HepG2 (cell line): ENCODE measurements around the gene SMAD7. TPM values are rescaled to one million over a fixed set of nuclear protein-coding genes. Genes with fewer than 3 reads are reported as not detected.

ENCODE experiments used
- BHLHE40 ChIP-seq: IDR thresholded peaks from 2 replicates; pipeline ENCODE4 v1.6.1; 2011; ENCODE audit warnings: low read length, improper control_type of control experiment
- FOXA3 ChIP-seq: IDR thresholded peaks from 2 replicates; pipeline ENCODE4 v1.6.1; 2016; ENCODE audit warnings: missing genetic modification reagents, missing compliant biosample characterization
- GABPB1 ChIP-seq: IDR thresholded peaks from 2 replicates; pipeline ENCODE4 v1.6.1; 2016; ENCODE audit warnings: mild to moderate bottlenecking, missing genetic modification reagents, moderate library complexity, missing compliant biosample characterization
- HDAC1 ChIP-seq: sonication (generic); formaldehyde crosslinking; IDR thresholded peaks from 2 replicates; pipeline ENCODE4 v1.5.1; 2020; ENCODE audit warnings: mild to moderate bottlenecking, missing genetic modification reagents
- HNRNPK ChIP-seq: fragments of 200-400 bp; formaldehyde crosslinking; IDR thresholded peaks from 2 replicates; pipeline ENCODE4 v1.6.1; 2018; ENCODE audit warnings: low read length, low read depth, moderate library complexity, mild to moderate bottlenecking; ENCODE audit not compliant: poor library complexity, severe bottlenecking
- KLF15 ChIP-seq: sonication (generic); formaldehyde crosslinking; IDR thresholded peaks from 2 replicates; pipeline ENCODE4 v1.8.1; 2023; ENCODE audit warnings: borderline replicate concordance, mild to moderate bottlenecking, inconsistent platforms, missing genetic modification reagents, mixed read lengths
- ZMYM4 ChIP-seq: sonication (generic); formaldehyde crosslinking; IDR thresholded peaks from 2 replicates; pipeline ENCODE4 v1.8.1; 2023; ENCODE audit warnings: mild to moderate bottlenecking, missing genetic modification reagents
- ZNF777 ChIP-seq: sonication (generic); formaldehyde crosslinking; IDR thresholded peaks from 2 replicates; pipeline ENCODE4 v1.4.0; 2020; ENCODE audit warnings: missing genetic modification reagents
- polyA plus RNA-seq, 8 experiments: library from polyadenylated mRNA; depleted of rRNA in 3 of 8; stranded (reverse) in 7 of 8; unstranded in 1 of 8; fragments of >200 nt; fragmentation: Illumina TruSeq in 4 of 8; extraction: Trizol in 4 of 8; gene quantifications; 2 replicates each; pipeline versions ENCODE4 v1.2.1 to v1.2.3, GENCODE V29; 2011 to 2016; ENCODE audit warnings: low read depth in 4 of 8, missing spikeins in 1 of 8, mixed read lengths in 1 of 8; ENCODE audit not compliant: insufficient read depth in 1 of 8
- total RNA-seq, 5 experiments: library from RNA; depleted of rRNA; stranded (reverse); fragments of >200 nt; fragmentation: Illumina TruSeq; extraction: Trizol; gene quantifications; 2 replicates each; pipeline ENCODE4 v1.2.3, GENCODE V29; 2016; ENCODE audit warnings: low read depth in 1 of 5
- TF ChIP-seq, protein P1 (sequence below): sonication (generic); formaldehyde crosslinking; IDR thresholded peaks from 2 replicates; pipeline ENCODE4 v1.8.0; 2022; ENCODE audit warnings: mild to moderate bottlenecking, missing genetic modification reagents, moderate library complexity
- TF ChIP-seq, protein P2 (sequence below): sonication (generic); formaldehyde crosslinking; IDR thresholded peaks from 2 replicates; pipeline ENCODE4 v1.4.0; 2020; ENCODE audit warnings: missing genetic modification reagents

The SMAD7 gene
- total and polyA plus RNA-seq, 2 of the 13 experiments (the other 11 are each of a cell fraction or from before 2014, with no cell fraction given), result 17.4 to 24.7 TPM

DNA sequence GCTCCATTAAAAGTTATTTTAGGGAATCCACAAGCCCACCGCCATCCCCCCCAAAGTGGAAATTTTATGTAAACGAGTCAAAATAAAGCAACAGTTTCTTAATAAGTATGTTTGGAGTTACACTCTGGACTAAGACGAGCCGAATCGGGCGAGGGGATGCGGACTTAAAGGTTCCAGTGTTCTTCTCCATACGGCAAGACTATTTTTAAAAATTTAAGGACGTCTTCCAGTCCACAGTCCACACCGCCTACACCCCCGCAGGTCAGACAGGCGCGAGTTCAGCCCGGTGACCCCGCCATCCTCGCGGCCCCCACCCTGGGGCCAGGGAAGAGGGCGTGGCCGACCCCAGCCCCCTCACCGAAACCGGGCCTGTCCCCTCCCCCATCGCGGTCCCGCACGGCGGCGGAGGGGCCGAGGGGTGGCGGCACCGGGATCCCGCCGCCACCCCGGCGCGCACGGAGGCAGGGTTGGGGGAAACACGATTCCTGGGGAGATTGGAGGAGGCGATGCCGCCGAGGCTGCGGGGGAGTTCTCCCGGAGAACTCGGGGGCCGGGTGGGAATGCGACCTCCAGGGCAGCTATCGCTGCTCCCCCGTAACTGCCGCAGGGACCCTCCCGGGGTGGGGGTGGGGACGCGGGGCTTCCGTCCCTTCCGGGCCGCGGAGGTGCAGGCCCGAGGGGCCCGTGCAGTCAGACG, 24.5 kb upstream of the SMAD7 start (continued):
- TF ChIP-seq, protein P1, sequence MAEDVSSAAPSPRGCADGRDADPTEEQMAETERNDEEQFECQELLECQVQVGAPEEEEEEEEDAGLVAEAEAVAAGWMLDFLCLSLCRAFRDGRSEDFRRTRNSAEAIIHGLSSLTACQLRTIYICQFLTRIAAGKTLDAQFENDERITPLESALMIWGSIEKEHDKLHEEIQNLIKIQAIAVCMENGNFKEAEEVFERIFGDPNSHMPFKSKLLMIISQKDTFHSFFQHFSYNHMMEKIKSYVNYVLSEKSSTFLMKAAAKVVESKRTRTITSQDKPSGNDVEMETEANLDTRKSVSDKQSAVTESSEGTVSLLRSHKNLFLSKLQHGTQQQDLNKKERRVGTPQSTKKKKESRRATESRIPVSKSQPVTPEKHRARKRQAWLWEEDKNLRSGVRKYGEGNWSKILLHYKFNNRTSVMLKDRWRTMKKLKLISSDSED (CRISPR knock-in tag), result no peak
- no peak for TF ChIP-seq FOXA3 (CRISPR knock-in tag)
- TF ChIP-seq GABPB1 (CRISPR knock-in tag), result peak; percentile 58; the same call in 1 of the 2 replicates
- TF ChIP-seq HNRNPK, result peak; percentile 43
- peak; percentile 79; the same call in 1 of the 2 replicates for TF ChIP-seq BHLHE40
- TF ChIP-seq ZNF777 (CRISPR knock-in tag), result peak; percentile 68; the same call in 1 of the 2 replicates
- TF ChIP-seq, protein P2, sequence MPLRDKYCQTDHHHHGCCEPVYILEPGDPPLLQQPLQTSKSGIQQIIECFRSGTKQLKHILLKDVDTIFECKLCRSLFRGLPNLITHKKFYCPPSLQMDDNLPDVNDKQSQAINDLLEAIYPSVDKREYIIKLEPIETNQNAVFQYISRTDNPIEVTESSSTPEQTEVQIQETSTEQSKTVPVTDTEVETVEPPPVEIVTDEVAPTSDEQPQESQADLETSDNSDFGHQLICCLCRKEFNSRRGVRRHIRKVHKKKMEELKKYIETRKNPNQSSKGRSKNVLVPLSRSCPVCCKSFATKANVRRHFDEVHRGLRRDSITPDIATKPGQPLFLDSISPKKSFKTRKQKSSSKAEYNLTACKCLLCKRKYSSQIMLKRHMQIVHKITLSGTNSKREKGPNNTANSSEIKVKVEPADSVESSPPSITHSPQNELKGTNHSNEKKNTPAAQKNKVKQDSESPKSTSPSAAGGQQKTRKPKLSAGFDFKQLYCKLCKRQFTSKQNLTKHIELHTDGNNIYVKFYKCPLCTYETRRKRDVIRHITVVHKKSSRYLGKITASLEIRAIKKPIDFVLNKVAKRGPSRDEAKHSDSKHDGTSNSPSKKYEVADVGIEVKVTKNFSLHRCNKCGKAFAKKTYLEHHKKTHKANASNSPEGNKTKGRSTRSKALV, result 0 out of 2 replicates have a peak, but pooled peaks have one; percentile 14
- 0 out of 2 replicates have a peak, but pooled peaks have one; percentile 31 for TF ChIP-seq HDAC1
- TF ChIP-seq ZMYM4, result no peak
- no peak for TF ChIP-seq KLF15
